GM18508 (cell line): ENCODE measurements around the gene TSEN2.

Experiments used
- ATAC-seq: cut with Tn5 transposase; IDR thresholded peaks from one replicate; pipeline ENCODE4 v1.9.1; 2021; ENCODE audit warnings: moderate number of reproducible peaks; ENCODE audit not compliant: insufficient read depth, unreplicated experiment

The TSEN2 gene

DNA sequence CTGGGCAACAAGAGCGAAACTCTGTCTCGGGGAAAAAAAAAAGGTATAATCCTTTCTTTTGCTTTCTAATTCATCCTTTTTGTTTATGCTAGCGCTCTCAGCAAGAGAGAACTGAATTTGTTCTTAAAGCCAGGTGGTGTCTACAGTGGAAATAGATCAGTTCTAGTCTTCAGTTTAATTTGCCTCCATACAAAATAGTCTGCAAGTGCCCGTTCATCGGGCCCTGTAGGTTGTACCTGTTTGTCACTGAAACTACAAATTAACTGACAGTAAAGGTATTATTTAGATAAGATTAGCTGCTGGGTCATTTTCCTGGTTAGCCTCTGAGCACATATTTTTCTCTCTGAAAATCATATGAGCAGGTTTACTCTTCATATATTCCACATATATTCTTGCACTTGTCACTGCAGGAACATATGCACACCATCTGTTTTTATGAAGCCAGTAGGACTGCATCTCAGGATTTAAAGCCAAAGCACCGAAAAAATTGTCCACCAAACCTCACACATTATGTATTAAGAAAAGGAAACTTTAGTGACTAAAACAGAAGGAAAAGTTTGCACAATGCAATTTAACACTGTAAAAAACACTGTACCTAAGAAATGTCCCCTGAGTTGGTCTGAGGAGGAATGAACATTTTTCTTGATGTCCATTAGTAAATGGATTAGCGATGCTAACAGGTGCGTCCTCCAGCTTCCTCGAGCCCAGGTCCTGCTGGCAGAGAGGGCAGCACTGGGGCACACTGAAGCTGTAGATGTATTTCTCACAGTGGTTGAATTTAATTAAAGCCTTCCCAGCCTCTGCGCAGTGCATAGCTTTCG lies 60.6 kb downstream of the TSEN2 start:
- ATAC-seq, result no peak

DNA sequence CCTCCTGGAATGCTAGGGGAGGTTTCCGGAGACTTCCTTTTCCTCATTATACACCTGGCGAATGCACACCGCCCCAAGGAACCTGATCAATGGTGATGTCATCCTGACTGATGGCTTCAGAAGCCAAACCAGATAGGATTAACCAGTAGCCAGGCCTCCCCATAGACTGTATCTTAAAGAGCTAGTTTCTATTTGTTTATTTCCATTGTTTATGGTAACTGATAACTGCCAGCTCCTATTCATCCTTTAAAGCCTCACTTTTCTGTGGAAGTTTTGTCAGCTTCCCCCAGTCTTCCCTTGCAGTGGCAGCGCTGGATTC lies 61.2 kb downstream of the TSEN2 start, which contains the start of gene MKRN2OS:
TSS of gene MKRN2OS (minus strand) at position 27 of the 319 bp plus-strand sequence. CDS start 35 bp downstream, outside the sequence.
- ATAC-seq, result no peak

GRCh38 chr3:12549971-12550760 lies 65.9 kb downstream of the TSEN2 start:
- ATAC-seq, result no peak

DNA sequence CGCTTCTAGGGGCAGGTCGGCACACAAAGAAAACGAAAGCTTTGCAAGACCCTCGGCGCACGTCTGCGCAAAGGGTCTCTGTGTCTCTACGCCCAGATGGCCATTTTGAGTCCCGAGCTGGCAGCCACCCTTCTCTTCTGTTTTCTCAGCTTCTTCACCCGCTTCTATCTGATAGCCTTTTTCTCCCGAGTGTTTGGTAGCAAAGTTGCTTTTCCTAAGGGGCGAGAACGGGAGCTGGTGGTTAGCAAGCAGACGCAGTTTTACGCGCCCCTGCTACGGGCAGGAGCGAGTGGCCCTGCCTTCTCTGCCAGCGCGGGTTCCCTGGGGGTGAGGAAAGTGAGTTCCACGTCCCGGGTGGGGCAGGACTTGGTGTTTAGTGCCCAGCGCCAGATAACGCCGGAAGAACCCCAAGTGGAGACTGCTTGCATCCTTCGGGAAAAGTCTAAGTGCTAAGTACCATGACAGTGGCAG lies 69.7 kb downstream of the TSEN2 start:
- ATAC-seq, result no peak

DNA sequence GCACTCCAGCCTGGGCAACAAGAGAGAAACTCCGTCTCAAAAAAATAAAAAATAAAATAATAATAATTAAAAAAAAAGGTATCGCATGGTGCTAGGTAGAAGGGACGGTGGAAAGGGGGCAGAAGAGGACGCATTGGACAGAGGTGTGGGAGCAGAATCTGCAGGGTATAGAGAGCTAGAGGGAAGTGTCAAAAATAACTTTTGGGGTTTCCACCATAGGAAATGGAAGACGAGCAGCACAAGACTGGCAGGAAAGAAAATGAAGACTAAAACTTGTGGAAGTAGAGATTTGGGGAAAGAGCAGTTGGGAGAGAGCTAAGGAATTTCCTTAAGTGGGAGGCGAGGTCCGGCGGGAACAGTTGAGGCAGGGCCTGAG lies 72.0 kb downstream of the TSEN2 start:
- no peak for ATAC-seq

- ATAC-seq, result peak; percentile 39
Observed at GRCh38 chr3:12556690-12557472, 72.6 kb downstream of the TSEN2 start, which contains the start of gene MKRN2. TSS of gene MKRN2 (plus strand) at chr3:12557087. CDS start at chr3:12557151, 64 bp downstream.

DNA sequence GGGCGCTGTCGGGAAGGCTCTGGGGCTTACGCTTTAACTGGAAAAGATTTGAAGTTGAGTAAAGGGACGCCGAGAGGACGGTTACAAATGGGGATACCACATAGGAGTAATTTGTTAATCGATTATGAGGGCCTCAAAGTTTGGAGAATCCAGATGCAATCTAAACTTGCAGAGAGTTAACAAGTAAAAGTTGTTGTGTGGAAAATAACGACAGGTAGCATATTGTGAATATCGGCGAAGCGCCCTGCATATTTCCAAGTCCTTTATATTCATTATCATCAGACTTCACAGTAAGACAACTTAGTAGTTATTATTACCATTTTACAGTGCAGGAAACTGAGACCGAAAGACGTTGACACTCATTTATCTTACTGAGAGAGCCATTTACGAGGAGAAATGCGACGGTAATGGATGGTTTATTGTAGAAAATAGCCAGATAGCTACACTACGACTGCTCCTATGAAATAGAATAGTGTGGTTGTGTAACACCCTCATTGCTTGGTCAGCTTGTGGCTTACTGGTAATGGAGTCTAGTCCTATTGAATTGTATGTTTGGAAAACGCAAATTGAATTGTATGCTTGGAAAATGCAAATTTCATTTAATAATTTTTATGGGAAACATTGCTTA lies 73.3 kb downstream of the TSEN2 start:
- peak; percentile 7 for ATAC-seq

GRCh38 chr3:12558706-12559105 lies 74.4 kb downstream of the TSEN2 start:
- no peak for ATAC-seq

- no peak for ATAC-seq
Observed at GRCh38 chr3:12559520-12559919, 75.2 kb downstream of the TSEN2 start.

- no peak for ATAC-seq
Observed at GRCh38 chr3:12560505-12561190, 76.4 kb downstream of the TSEN2 start.

GRCh38 chr3:12561397-12561796 lies 77.1 kb downstream of the TSEN2 start:
- no peak for ATAC-seq

- no peak for ATAC-seq
Observed at GRCh38 chr3:12562451-12562850, 78.2 kb downstream of the TSEN2 start.

- ATAC-seq, result no peak
Observed at GRCh38 chr3:12566976-12567375, 82.7 kb downstream of the TSEN2 start.

DNA sequence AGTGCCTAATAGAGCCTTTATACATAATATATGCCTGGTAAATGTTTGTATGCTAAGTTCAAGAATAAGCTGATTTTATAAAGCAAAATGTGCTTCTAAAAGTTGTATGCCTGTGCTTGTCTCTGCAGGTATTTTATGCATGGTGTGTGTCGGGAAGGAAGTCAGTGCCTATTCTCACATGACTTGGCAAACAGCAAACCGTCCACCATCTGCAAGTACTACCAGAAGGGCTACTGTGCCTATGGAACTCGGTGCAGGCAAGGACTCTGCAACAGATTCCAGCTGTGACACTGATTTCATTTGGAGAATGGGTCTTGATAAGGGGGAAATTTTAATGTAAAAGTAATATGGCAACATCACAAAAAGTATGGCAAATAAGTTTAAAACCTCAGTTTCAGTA lies 84.5 kb downstream of the TSEN2 start:
- ATAC-seq, result no peak

- ATAC-seq, result no peak
Observed at GRCh38 chr3:12569836-12570235, 85.6 kb downstream of the TSEN2 start.

GRCh38 chr3:12571986-12572385 lies 87.7 kb downstream of the TSEN2 start:
- ATAC-seq, result no peak

DNA sequence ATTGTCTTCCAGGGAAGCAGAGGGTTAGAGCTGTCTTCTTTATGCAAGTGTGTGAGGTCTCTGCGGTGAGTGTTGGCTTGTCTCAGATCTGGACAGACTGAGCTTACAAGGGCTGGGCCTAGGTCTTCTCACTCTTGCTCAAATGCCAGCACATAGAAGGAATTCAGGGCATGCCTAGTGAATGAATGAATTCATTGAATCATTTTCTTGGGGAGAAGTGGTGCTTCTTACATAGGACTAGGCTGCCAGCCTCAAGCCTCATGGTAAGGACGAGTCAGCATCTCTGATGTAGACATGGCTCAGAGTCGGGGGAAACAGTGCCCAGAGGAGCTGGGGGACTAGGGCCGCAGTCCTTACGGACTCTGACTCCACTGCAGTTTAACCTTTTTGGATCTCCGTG lies 89.9 kb downstream of the TSEN2 start:
- no peak for ATAC-seq

DNA sequence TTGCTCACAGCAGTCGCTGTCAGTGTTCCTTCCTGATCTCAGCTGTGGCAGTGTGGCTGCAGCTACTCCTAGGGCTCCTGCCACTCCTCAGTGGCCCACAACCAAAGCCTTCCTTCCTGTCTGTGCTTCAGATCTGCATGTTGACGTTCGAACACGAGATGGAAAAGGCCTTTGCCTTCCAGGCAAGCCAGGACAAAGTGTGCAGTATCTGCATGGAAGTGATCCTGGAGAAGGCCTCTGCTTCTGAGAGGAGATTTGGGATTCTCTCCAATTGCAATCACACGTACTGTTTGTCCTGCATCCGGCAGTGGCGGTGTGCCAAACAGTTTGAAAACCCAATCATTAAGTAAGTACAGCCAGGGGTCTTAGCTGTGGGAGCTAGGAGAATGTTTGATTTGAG lies 90.4 kb downstream of the TSEN2 start:
- ATAC-seq, result no peak

GRCh38 chr3:12577379-12577778 lies 93.1 kb downstream of the TSEN2 start:
- ATAC-seq, result no peak

- ATAC-seq, result no peak
Observed at GRCh38 chr3:12578742-12579141, 94.5 kb downstream of the TSEN2 start.
